IMR-90 (cell line): Measurements from ENCODE around the gene NOX3. TPM values are rescaled to one million over a fixed set of nuclear protein-coding genes. Genes with fewer than 3 reads are reported as not detected.

Experiments used
- ATAC-seq: fragments of 200-7000 bp; cut with Tn5 transposase; 2 replicates; pipeline ENCODE4 v1.9.1; 2020; ENCODE audit warnings: low read depth, mild to moderate bottlenecking, moderate library complexity
- BruUV-seq: library from RNA; stranded (reverse); fragments of 400-500 nt; replicated peaks from 2 replicates; lab custom pipeline; 2021; lab: Mats Ljungman, UMichigan
- CTCF ChIA-PET: fragments of 300-600 bp; formaldehyde crosslinking; extraction: SDS; loops from one replicate; lab custom pipeline; 2021; ENCODE audit warnings: antibody characterized with exemption; lab: Yijun Ruan, JAX
- POLR2A ChIA-PET: fragments of 300-600 bp; sonication (Branson Sonifier 250); formaldehyde crosslinking; loops from one replicate; lab custom pipeline; 2022; ENCODE audit warnings: antibody characterized with exemption; ENCODE audit not compliant: unreplicated experiment; lab: Charles Lee
- DNase-seq: peaks from one replicate; pipeline ENCODE4 v3.0.0; 2013
- H2AFZ ChIP-seq: replicated peaks from 2 replicates; pipeline ENCODE3; 2013; ENCODE audit warnings: low read length, mild to moderate bottlenecking; ENCODE audit not compliant: poor library complexity
- H2AK5ac ChIP-seq: 2 replicates; pipeline ENCODE4 v1.6.1; 2013; ENCODE audit warnings: low read depth, low read length, inconsistent platforms
- H2AK9ac ChIP-seq: replicated peaks from 2 replicates; pipeline ENCODE3; 2013; ENCODE audit warnings: mild to moderate bottlenecking, low read depth, low read length, moderate library complexity; ENCODE audit not compliant: poor library complexity
- H2BK120ac ChIP-seq: 2 replicates; pipeline ENCODE4 v1.6.1; 2013; ENCODE audit warnings: low read depth, low read length, inconsistent platforms
- H2BK15ac ChIP-seq: 3 replicates; pipeline ENCODE4 v1.6.1; 2013; ENCODE audit warnings: low read depth, low read length, inconsistent platforms
- H2BK20ac ChIP-seq: 2 replicates; pipeline ENCODE4 v1.6.1; 2013; ENCODE audit warnings: low read depth, mild to moderate bottlenecking, inconsistent platforms, low read length, moderate library complexity
- H2BK5ac ChIP-seq: 2 replicates; pipeline ENCODE4 v1.6.1; 2013; ENCODE audit warnings: mild to moderate bottlenecking, low read depth, low read length, inconsistent platforms; ENCODE audit not compliant: poor library complexity, severe bottlenecking
- H3K14ac ChIP-seq: replicated peaks from 2 replicates; pipeline ENCODE4 v1.6.1; 2013; ENCODE audit warnings: low read depth, low read length, inconsistent platforms
- H3K18ac ChIP-seq: 2 replicates; pipeline ENCODE4 v1.6.1; 2013; ENCODE audit warnings: low read depth, low read length, control low read depth
- H3K23ac ChIP-seq: 2 replicates; pipeline ENCODE4 v1.6.1; 2013; ENCODE audit warnings: low read depth, low read length, inconsistent platforms
- H3K27ac ChIP-seq: 2 replicates; pipeline ENCODE4 v1.5.1; 2013; ENCODE audit warnings: mild to moderate bottlenecking, control low read depth, low read length; ENCODE audit not compliant: insufficient read depth
- H3K27me3 ChIP-seq: 2 replicates; pipeline ENCODE4 v1.6.1; 2013; ENCODE audit warnings: low read length; ENCODE audit not compliant: control insufficient read depth, insufficient read depth
- H3K36me3 ChIP-seq: 2 replicates; pipeline ENCODE4 v1.6.1; 2013; ENCODE audit warnings: low read length, mixed read lengths; ENCODE audit not compliant: control insufficient read depth, insufficient read depth
- H3K4ac ChIP-seq: 2 replicates; pipeline ENCODE4 v1.6.1; 2013; ENCODE audit warnings: low read depth, low read length, inconsistent platforms
- H3K4me1 ChIP-seq: 2 replicates; pipeline ENCODE4 v1.6.1; 2013; ENCODE audit warnings: low read length, mixed read lengths; ENCODE audit not compliant: control insufficient read depth, insufficient read depth
- H3K4me2 ChIP-seq: 2 replicates; pipeline ENCODE4 v1.6.1; 2013; ENCODE audit warnings: low read depth, mild to moderate bottlenecking, control low read depth, low read length, moderate library complexity
- H3K4me3 ChIP-seq: 2 replicates; pipeline ENCODE4 v1.5.1; 2013; ENCODE audit warnings: low read depth, mild to moderate bottlenecking, control low read depth, low read length, moderate library complexity; ENCODE audit not compliant: insufficient read depth
- H3K56ac ChIP-seq: 2 replicates; pipeline ENCODE4 v1.6.1; 2013; ENCODE audit warnings: low read length, inconsistent platforms; ENCODE audit not compliant: insufficient read depth; ENCODE audit errors: extremely low read depth
- H3K79me1 ChIP-seq, 2 experiments: 2 replicates each; pipeline ENCODE4 v1.6.1; 2013; ENCODE audit warnings: low read length in 2 of 2, inconsistent platforms in 1 of 2, low read depth in 1 of 2
- H3K9ac ChIP-seq: 2 replicates; pipeline ENCODE4 v1.6.1; 2013; ENCODE audit warnings: low read depth, low read length, control low read depth
- H3K9me1 ChIP-seq: 2 replicates; pipeline ENCODE4 v1.6.1; 2013; ENCODE audit warnings: low read length, inconsistent platforms; ENCODE audit not compliant: insufficient read depth
- H3K9me3 ChIP-seq: 2 replicates; pipeline ENCODE4 v1.6.1; 2013; ENCODE audit warnings: low read length; ENCODE audit not compliant: control insufficient read depth, insufficient read depth
- H4K20me1 ChIP-seq: 2 replicates; pipeline ENCODE4 v1.6.1; 2013; ENCODE audit warnings: low read length, inconsistent platforms; ENCODE audit not compliant: insufficient read depth
- H4K5ac ChIP-seq: 2 replicates; pipeline ENCODE4 v1.6.1; 2013; ENCODE audit warnings: mild to moderate bottlenecking, low read depth, low read length, control low read depth
- H4K8ac ChIP-seq, 2 experiments: 2 replicates each; pipeline ENCODE4 v1.6.1; 2013; ENCODE audit warnings: low read depth in 2 of 2, low read length in 2 of 2, control low read depth in 1 of 2, inconsistent platforms in 1 of 2
- H4K91ac ChIP-seq: 2 replicates; pipeline ENCODE4 v1.6.1; 2013; ENCODE audit warnings: low read depth, low read length, inconsistent platforms; ENCODE audit not compliant: insufficient read depth
- CEBPB ChIP-seq: IDR thresholded peaks from 2 replicates; pipeline ENCODE4 v1.6.1; 2012; ENCODE audit warnings: low read depth, low read length, improper control_type of control experiment
- WGBS, 2 experiments: methylation state at CpG; one replicate each; pipeline versions ENCODE4 v1.1.5 to v1.1.7; 2013; ENCODE audit warnings: missing lambda C conversion rate in 2 of 2; ENCODE audit not compliant: insufficient read length in 1 of 2; ENCODE audit errors: extremely low coverage in 2 of 2; 5-methylcytosine and 5-hydroxymethylcytosine counted together
- dilution Hi-C: fragments of 300-500 bp; cut with HindIII; formaldehyde crosslinking; loops from one replicate; pipeline ENCODE4 v1.14.3; 2018; ENCODE audit warnings: low sequenced_read_pairs; ENCODE audit not compliant: unreplicated experiment
- in situ Hi-C: fragments of 300-500 bp; cut with MboI; formaldehyde crosslinking; loops from 3 replicates; pipeline ENCODE4 v1.14.3; 2019; ENCODE audit warnings: low sequenced_read_pairs, inconsistent platforms, mixed read lengths
- intact Hi-C: fragments of 100-400 bp; cut with micrococcal nuclease; formaldehyde crosslinking; loops from 2 replicates; pipeline ENCODE4 v1.10.0; 2022
- polyA plus RNA-seq, 3 experiments: library from polyadenylated mRNA; depleted of rRNA; stranded (reverse); fragments of >200 nt; gene quantifications; 2 replicates each; pipeline ENCODE4 v1.2.3, GENCODE V29; 2012; ENCODE audit warnings: low replicate concordance in 1 of 3
- total RNA-seq: library from RNA; depleted of rRNA; stranded (reverse); fragments of >200 nt; gene quantifications from 2 replicates; pipeline ENCODE4 v1.2.3, GENCODE V29; 2012
- TF ChIP-seq, protein P1 (sequence below): fragments of 150-350 bp; IDR thresholded peaks from 2 replicates; pipeline ENCODE4 v1.6.1; 2016; ENCODE audit warnings: low read depth, mild to moderate bottlenecking, low read length, moderate library complexity, borderline replicate concordance

NOX3 gene
- total and polyA plus RNA-seq, 2 of the 4 experiments (the other 2 are of a cell fraction), result not detected

DNA sequence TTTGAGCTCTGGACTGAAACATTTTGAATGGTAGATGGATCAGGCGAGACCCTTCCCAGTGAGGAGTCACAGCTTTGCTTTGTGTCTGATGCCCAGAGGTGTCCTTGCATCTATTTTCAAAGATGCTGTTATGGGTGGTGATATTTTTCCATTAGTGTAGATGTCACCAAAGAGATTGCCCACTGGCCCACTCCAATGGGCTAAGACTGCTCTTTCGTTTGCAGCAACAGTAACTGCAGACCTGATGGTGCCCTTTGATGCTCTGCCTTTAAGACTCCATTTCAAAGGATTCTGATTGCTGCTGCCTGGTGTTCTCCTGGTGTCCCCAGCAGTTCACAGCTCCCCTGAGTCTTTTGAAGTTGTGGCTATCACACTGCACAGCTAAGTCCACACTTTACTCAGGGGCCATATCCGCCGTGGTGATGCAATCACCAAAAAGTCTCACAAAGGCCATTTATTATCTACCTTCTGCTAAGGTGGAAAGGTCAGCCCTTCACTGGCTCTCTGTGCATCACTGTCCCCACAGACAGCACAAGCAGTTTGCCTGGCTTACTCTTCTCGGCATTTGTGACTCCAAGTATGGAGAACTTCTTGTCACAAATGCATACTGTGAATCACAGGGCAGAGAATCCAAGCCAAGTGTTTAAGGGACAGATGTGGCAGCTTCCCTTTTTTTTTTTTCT lies 56.4 kb downstream of the NOX3 start:
- H2AFZ ChIP-seq, result no peak overlapping the region
- H2AK5ac ChIP-seq, result no peak overlapping the region
- no peak overlapping the region for H3K23ac ChIP-seq
- H3K9me3 ChIP-seq, result no peaks in the 10 kb centered on the region
- no peak overlapping the region for H4K91ac ChIP-seq
- TF ChIP-seq, protein P1, sequence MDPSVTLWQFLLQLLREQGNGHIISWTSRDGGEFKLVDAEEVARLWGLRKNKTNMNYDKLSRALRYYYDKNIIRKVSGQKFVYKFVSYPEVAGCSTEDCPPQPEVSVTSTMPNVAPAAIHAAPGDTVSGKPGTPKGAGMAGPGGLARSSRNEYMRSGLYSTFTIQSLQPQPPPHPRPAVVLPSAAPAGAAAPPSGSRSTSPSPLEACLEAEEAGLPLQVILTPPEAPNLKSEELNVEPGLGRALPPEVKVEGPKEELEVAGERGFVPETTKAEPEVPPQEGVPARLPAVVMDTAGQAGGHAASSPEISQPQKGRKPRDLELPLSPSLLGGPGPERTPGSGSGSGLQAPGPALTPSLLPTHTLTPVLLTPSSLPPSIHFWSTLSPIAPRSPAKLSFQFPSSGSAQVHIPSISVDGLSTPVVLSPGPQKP, result no peak
- TF ChIP-seq CEBPB, result peak; percentile 29; the same call in 1 of the 2 replicates
- ChIA-PET POLR2A (no interaction called here), CTCF (no interaction called here)
- no peak overlapping the region for H3K4me3 ChIP-seq
- WGBS, 2 experiments, result 81% methylated on average over 4 of the region's 5 CpGs; no CpG with 5 or more reads in 1 of the 2 experiments
- no peak overlapping the region for H3K14ac ChIP-seq
- H3K4me1 ChIP-seq, result peaks cover 2% of the 10 kb centered on the region; the same call in 1 of the 2 replicates
- H3K4me2 ChIP-seq, result no peak overlapping the region
- no peak overlapping the region for H3K4ac ChIP-seq
- no peak overlapping the region for H3K56ac ChIP-seq
- no peak overlapping the region for H2BK5ac ChIP-seq
- no peak for ATAC-seq
- DNase-seq, result no peak
- no peaks in the 10 kb centered on the region for H4K20me1 ChIP-seq
- no peak overlapping the region for H2BK20ac ChIP-seq
- dilution Hi-C loops, result no loop called here
- in situ Hi-C loops, result no loop called here
- no peak overlapping the region for H2AK9ac ChIP-seq
- H3K79me1 ChIP-seq, result no peaks in the 10 kb centered on the region
- no peak overlapping the region for H2BK15ac ChIP-seq
- no peak overlapping the region for H3K18ac ChIP-seq
- no peak overlapping the region for H3K9ac ChIP-seq
- 0 out of 2 replicates have a peak, but pooled peaks cover 3% of the 10 kb centered on the region for H3K9me1 ChIP-seq
- H4K5ac ChIP-seq, result no peak overlapping the region
- intact Hi-C loops, result no loop called here
- no peak overlapping the region for H4K8ac ChIP-seq
- no peaks in the 10 kb centered on the region for H3K27me3 ChIP-seq
- H3K27ac ChIP-seq, result no peak overlapping the region
- no peaks in the 10 kb centered on the region for H3K36me3 ChIP-seq
- no peak overlapping the region for H2BK120ac ChIP-seq
- BruUV-seq, result no TSS peak
